G401.6 (cell line): ENCODE results near the gene LY6G6C.

Experiments used
- FAIRE-seq: peaks from 2 replicates; lab custom pipeline; 2012; peaks lifted over from hg19 to GRCh38; lab: Jason Lieb, UNC

Gene LY6G6C

GRCh38 chr6:31680226-31681134 lies 41.1 kb downstream of the LY6G6C start, which contains the start of gene LY6G5C:
Gene LY6G5C, minus strand, starts transcription at chr6:31681067. Its CDS starts 694 bp downstream, at chr6:31680373.
- FAIRE-seq = no peak

GRCh38 chr6:31677955-31678354 lies 43.6 kb downstream of the LY6G6C start:
- FAIRE-seq = no peak

GRCh38 chr6:31676904-31677303 lies 44.6 kb downstream of the LY6G6C start:
- FAIRE-seq = no peak

GRCh38 chr6:31676322-31676903 lies 45.1 kb downstream of the LY6G6C start:
- no peak for FAIRE-seq

GRCh38 chr6:31669676-31670075 lies 51.9 kb downstream of the LY6G6C start, which contains the start of gene LY6G5B:
Gene LY6G5B, plus strand, starts transcription at chr6:31669976. Its CDS starts 975 bp downstream, at chr6:31670951.
- FAIRE-seq = no peak
